Glomerular endothelial cell (primary cell): ENCODE results near the gene ZNF775. TPM values are rescaled to one million over a fixed set of nuclear protein-coding genes. Genes with fewer than 3 reads are reported as not detected.

Experiments
- DNase-seq: peaks from one replicate; pipeline ENCODE4 v3.0.0-alpha.2; 2011; ENCODE audit warnings: low read depth, low spot score; ENCODE audit errors: extremely low read depth
- total RNA-seq: library from RNA; depleted of rRNA; stranded (reverse); fragments of >200 nt; gene quantifications from 2 replicates; pipeline ENCODE4 v1.2.3, GENCODE V29; 2015

The ZNF775 gene
- total RNA-seq, 1 donor from 2014 or later = 16.6 TPM

DNA sequence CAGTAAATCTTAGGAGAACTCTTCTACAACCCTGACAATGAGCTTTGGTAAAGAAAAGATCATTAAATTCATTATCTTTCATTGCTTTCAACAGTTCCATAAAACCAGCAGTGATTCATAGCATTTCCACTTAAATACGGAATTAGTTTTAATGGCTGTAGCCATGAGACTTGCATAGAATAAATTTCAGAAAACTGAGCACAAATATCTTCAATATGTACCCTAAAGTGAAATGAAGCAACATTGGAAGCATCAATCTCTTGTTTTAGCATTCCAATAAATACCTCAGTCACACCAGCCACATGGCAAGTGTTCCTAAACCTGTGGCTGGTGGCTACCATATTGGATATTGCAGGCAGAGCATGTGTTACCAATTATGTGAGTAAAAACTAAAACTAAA is 34.1 kb upstream of the ZNF775 start:
- DNase-seq = no peak

DNA sequence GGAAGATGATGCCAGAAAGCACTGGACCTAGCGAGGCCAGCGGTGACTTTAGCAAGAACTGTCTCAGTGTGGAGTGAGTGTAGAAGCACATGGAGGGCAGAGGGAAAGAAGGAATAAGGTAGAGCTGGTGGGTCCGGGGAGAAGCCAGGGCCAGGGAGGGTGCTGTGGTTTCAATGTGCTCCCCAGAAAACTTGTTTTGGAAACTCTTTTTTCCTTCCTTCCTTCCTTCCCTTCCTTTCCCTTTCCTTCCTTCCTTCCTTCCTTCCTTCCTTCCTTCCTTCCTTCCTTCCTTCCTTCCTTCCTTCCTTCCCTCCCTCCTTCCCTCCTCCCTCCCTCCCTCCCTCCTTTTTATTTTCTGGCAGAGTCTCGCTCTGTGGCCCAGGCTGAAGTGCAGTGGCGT is 32.2 kb upstream of the ZNF775 start:
- DNase-seq = no peak

DNA sequence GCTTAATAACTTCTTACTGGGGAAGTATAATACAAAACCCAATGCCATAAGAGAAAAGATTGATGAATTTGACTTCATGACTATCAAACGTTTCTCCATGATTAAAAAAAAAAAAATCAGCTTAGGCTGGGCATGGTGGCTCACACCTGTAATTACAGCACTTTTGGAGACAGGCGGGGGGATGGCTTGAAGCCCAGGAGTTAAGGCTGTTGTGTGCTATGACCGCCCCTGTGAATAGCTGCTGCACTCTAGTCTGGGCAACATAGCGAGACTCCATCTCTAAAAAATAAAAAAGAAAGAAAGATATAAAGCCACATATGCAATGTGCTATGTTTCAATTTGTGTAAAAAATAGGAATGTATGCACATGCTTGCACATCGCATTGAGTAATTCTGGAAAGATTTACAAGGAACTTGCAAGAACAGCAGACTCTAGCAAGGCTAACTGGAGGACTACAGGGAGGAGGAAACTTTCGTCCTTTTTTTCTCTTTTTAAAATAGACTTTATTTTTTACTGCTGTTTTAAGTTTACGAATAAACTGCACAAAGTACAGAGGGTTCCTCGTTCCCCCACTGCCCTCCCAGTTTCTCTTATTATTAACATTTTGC is 27.4 kb upstream of the ZNF775 start:
- no peak for DNase-seq

DNA sequence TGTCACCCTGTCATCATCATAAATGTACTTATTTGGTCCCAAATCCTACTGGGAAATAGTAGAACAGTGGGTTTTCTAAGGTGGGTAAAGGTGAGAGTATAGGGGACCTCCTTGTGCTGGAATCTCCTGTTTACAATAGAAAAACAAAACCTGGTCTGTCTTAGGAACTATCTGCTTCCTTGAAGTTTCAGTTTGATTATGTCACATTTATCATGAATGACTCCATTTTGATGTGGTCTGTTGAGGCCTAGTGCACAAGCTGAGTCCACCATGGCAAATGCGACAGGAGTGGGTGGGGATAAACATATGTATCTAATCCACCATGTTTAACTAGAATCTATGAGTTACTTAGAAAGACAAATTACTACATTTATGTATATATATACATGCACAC is 23.5 kb upstream of the ZNF775 start:
- no peak for DNase-seq

DNA sequence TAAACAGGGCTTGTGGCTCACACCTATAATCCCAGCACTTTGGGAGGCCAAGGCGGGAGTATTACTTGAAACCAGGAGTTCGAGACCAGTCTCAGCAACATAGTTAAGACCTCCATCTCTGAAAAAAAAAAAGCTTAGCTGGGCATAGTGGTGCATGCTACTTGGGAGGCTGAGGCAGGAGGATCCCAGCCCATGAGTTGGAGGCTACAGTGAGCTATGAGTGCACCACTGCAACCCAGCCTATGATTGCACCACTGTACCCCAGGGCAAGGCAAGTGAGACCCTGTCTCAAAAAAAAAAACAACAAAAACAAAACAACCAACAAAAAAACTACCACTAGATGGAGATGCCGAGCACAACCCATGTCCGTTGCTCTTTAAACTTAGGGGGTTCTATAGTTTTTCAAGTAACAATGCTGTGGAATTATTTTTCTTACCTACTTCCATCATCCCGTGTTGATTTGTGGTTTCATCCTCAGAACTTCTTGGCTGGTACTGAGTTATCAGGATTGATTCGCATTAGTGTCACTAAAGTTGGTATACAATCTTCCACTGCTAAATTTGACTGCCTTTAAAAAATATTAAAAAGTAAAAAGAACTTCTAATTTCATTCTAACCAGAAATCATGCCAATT is 22.7 kb upstream of the ZNF775 start:
- DNase-seq = no peak

DNA sequence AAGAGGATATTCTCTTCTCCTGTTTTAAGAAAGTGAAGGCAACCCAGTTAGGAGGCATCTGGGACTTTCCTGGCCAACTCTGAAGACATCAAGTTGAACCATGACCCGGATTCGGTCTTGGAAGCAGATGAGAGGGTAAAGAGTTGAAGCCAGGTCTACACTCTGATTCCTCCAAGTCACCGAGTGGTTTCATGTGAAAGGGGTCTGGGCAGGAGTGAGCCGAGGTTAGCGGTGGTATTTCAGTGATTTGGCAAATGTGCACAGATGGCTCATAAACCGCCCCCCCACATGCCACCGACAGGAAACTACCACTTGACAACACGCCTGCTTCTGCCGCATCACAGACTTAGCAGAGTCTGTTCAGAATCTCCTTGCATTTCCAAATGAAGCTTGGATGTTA is 21.9 kb upstream of the ZNF775 start:
- DNase-seq = no peak

DNA sequence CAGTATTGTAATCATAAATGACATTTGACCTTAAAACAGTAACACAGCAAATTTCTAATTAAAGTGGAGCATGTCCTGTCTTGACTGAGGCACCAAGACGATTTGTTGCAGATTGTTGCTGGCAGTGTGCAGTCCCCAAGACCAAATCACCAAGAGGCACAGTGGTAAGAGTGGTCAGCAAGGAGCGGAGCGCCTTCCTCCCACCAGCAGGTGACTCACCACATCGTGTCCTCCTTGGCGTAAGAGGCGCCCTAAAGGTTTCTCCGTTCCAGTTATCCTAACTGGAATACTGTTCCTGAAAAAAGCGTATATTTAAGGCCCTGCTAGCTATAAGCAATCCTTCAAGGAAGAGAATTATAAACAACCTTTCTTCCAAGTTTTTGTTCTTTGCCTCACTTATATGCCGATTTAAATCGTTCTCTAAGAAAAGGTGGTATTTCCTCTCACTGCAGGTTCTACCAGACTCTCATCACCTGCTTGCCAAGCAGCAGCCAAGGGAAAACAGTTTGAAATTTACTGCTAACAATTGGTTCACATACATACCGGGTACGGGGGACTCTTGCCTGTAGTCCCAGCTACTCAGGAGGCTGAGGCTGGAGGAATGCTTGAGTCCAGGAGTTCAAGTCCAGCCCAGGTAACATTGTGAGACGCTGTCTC is 21.2 kb upstream of the ZNF775 start:
- DNase-seq = no peak

DNA sequence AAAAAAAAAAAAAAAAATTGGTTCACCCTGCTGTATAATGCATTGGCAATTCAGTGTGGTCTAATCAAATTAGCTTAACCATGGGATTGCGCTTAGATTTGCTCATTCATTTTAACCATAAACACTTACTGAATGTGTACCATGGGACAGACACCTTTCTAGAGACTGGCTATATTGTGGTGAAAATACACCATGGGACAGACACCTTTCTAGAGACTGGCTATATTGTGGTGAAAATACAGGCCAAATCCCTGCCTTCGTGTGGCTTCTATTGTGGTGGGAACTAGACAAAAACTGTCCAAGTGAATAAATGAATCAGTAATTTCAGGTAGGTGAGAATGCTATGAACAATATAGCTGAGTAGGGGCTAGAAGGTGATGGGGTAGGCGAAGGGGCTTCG is 20.7 kb upstream of the ZNF775 start:
- no peak for DNase-seq

DNA sequence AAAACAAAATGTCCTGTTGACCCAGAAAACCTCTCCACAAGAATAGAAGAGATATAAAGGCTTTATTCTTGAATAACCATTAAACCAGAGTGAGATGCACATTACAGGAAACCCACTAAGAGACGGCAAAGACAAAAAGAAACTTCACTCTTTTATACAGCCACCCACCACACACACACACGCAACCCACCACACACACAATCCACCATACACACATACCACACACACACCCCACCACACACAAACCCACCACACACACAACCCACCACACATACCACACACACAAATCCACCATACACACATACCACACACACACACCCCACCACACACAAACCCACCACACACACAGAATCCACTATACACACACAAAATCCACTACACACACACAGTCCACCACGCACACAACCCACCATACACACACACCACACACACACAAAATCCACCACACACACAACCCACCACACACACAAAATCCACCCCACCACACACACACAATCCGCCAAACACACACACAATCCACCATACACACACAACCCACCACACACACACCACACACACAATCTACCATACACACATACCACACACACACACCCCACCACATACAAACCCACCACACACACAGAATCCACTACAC is 20.0 kb upstream of the ZNF775 start:
- DNase-seq = no peak

DNA sequence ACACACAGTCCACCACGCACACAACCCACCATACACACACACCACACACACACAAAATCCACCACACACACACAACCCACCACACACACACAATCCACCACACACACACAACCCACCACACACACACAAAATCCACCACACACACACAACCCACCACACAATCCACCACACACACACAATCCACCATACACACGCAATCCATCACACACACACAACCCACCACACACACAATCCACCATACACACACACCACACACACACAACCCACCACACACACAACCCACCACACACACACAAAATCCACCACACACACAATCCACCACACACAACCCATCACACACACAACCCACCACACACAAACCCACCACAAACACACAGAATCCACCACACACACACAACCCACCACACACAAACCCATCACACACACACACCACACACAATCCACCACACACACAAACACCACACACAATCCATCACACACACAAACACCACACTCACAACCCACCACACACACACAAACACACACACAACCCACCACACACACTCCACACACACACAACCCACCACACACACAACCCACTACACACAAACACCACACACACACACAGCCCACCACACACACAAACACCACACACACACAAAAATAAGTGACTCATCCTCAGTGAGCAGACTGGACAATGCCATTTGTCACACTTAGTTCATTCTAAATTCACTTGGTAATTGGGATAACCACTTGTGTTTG is 19.3 kb upstream of the ZNF775 start:
- no peak for DNase-seq

DNA sequence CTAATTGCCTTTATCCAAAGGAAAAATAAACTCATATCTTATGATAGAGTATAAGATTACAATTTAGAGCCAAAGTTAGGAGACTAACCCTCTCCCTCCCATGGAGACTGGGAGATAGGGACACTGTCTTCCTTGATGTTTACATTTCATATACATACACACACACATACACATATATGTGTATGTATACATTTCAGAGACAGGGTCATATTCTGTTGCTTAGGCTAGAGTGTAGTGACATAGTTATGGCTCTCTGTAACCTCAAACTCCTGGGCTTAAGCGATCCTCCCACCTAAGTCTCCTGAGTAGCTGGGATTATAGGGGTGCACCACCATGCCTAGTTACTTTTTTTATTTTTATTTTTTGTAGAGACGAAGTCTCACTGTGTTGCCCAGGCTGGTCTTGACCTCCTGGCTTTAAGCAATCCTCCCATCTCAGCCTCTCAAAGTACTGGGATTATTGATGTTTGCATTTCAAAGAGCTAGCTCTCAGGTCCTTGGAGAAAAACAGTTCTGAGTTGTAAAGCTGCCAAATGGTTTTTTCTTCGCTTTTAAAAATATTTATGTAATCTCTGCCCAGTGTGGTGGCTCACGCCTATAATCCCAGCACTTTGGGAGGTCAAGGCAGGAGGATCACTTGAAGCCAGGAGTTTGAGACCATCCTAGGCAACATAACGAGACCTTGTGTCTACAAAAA is 18.6 kb upstream of the ZNF775 start:
- no peak for DNase-seq

- DNase-seq = no peak
These were observed 17.7 kb upstream of the ZNF775 start for GRCh38 chr7:150361402-150361801.

DNA sequence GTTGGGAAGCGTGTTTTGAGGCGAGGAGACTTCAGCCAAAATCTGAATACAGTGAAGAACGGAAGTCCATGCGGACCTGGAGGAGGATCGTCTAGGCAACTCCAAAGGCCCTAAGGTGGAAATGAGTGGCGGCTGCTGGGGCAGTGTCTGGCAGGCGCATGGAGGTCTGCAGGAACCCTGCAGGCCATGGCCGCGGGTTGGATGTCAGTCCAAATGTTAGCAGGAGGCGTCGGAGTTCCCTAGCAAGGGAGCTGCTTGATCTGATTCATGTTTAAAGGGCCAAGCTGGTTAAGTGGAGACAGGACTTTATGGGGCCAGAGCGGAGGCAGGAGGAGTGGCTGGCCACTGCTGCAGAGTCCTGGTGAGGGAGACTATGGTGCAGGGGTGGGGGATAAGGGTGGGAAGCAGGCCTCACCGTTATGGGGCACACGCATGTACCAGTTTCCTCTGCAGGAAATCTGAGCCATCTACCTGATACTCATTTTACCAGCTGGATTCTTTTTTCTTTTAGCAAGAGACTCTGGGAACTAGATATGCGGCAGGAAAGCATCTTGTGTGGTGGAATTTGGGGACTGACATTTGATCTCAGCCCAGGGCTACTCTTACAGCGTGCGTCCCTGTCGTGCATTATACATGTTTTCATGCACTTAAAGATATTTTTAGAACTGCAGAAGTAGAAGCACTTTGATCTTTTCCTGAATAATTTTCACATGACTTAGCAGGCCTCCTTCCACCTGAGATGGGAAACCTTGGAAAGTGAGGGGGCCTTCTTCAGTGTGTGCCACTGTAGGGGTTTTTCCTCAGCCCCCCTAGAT is 17.1 kb upstream of the ZNF775 start:
- no peak for DNase-seq

GRCh38 chr7:150363370-150363769 is 15.8 kb upstream of the ZNF775 start:
- no peak for DNase-seq

- DNase-seq = no peak
These were observed 15.3 kb upstream of the ZNF775 start for GRCh38 chr7:150363872-150364271.

DNA sequence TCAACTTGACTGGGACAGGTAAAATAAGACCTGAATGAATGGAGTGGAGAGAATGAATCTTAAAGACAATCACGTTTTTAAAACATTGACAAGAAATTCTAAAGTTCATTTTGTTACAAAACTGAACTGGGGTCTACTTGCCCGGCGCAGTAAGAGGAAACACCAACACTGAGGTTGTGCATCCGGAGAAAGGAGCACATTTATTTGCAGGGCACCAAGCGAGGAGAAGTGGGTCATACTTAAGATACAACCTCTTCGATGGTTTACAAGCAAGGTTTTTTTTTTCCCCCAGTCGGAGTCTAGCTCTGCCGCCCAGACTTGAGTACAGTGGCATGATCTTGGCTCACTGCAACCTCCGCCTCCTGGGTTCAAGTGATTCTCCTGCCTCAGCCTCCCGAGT is 13.9 kb upstream of the ZNF775 start:
- no peak for DNase-seq

DNA sequence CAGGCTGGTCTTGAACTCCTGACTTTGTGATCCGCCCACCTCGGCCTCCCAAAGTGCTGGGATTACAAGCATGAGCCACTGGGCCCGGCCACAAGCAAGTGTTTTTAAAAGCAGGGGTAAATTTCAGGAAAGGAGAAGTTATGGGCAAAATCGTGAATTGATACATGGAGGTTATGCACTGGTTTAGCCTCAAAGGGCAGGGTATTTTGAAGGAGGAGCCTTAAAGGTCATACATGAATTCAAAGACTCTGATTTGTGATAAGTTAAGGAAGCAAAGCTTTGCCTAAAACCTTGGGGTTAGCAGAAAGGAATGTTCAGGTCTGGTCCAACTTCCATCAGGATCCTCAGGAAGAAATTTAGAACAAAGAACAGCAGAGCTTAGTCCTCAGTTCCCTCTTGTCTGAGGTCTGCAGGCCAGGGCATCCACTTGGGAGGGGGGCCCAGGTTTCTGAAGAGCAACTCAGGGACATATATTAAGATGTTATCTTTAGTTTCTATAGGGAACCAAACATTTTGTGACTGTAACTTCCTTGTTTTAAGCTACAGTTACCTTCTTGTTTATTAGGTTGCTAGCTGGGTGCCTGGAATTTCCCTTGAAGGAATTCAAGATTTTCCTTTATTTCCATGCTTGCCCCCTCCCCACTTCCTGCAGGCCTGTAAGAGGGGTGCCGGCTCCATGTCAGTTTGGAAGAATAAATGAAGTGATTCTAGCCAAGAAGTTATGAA is 13.3 kb upstream of the ZNF775 start:
- DNase-seq = no peak

DNA sequence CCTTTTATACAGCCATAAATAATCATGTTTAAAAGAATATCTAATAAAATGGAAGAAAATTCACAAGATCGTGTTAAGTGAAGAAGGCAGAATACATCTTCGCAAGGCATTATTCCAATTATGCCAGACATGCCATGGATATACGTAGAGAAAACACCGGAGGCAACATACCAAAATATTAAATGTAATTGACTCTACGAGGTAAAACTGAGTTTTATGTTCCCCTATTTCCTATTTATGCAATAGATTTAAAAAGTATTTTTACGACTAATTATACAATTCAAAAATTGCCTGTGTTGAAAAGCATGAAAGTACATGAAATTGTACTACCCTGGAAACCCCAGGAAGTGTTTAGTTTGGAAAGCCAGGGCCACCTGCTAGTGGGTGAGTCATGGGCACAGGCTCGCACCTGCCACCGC is 11.4 kb upstream of the ZNF775 start:
- DNase-seq = no peak
